Parathyroid adenoma (tissue), 2 donors: Measurements from ENCODE around the gene LHX4.

Source experiments
- H2AFZ ChIP-seq: fragments of 300-600 bp; sonication (generic); one replicate; pipeline ENCODE4 v1.7.0; 2017; ENCODE audit warnings: antibody characterized with exemption, mild to moderate bottlenecking
- H3K27ac ChIP-seq: fragments of 300-600 bp; sonication (generic); one replicate; pipeline ENCODE4 v1.7.0; 2017
- H3K27me3 ChIP-seq: fragments of 300-600 bp; sonication (generic); one replicate; pipeline ENCODE4 v1.7.0; 2017; ENCODE audit warnings: low read length; ENCODE audit not compliant: control insufficient read depth, insufficient read depth
- H3K36me3 ChIP-seq: fragments of 300-600 bp; sonication (generic); one replicate; pipeline ENCODE4 v1.7.0; 2017; ENCODE audit warnings: low read length; ENCODE audit not compliant: control insufficient read depth, insufficient read depth
- H3K4me1 ChIP-seq: fragments of 300-600 bp; sonication (generic); one replicate; pipeline ENCODE4 v1.7.0; 2017; ENCODE audit warnings: control low read depth
- H3K4me2 ChIP-seq: fragments of 300-600 bp; sonication (generic); one replicate; pipeline ENCODE4 v1.7.0; 2017; ENCODE audit warnings: low read length
- H3K4me3 ChIP-seq: fragments of 300-600 bp; sonication (generic); one replicate; pipeline ENCODE4 v1.7.0; 2017; ENCODE audit warnings: low read depth, low read length
- H3K79me2 ChIP-seq: fragments of 300-600 bp; sonication (generic); one replicate; pipeline ENCODE4 v1.7.0; 2017; ENCODE audit warnings: control low read depth
- H3K9ac ChIP-seq: fragments of 300-600 bp; sonication (generic); one replicate; pipeline ENCODE4 v1.7.0; 2017; ENCODE audit warnings: mild to moderate bottlenecking
- H3K9me3 ChIP-seq: fragments of 300-600 bp; sonication (generic); one replicate; pipeline ENCODE4 v1.7.0; 2017; ENCODE audit warnings: low read length; ENCODE audit not compliant: control insufficient read depth
- CTCF ChIP-seq: fragments of 300-600 bp; sonication (generic); IDR thresholded peaks from one replicate; pipeline ENCODE4 v1.7.0; 2017; ENCODE audit warnings: antibody characterized with exemption, mild to moderate bottlenecking
- donor health status: primary hyperparathyroidism.

The LHX4 gene

GRCh38 chr1:180258290-180258689 is 28.2 kb downstream of the LHX4 start:
- Histone ChIP-seq H3K27ac (no peak overlapping the region), H3K27me3 (no peaks in the 10 kb centered on the region), H2AFZ (no peak overlapping the region), H3K4me3 (no peak overlapping the region), H3K4me2 (no peak overlapping the region), H3K9ac (no peak overlapping the region), H3K36me3 (no peaks in the 10 kb centered on the region), H3K9me3 (no peaks in the 10 kb centered on the region), H3K4me1 (no peaks in the 10 kb centered on the region), H3K79me2 (no peaks in the 10 kb centered on the region)
- TF ChIP-seq CTCF, result no peak

- no peak overlapping the region for H3K4me2 ChIP-seq
- no peak for TF ChIP-seq CTCF
- H3K36me3 ChIP-seq, result no peaks in the 10 kb centered on the region
- no peak overlapping the region for H2AFZ ChIP-seq
- no peaks in the 10 kb centered on the region for H3K4me1 ChIP-seq
- H3K27me3 ChIP-seq, result no peaks in the 10 kb centered on the region
- no peaks in the 10 kb centered on the region for H3K9me3 ChIP-seq
- H3K4me3 ChIP-seq, result no peak overlapping the region
- no peak overlapping the region for H3K9ac ChIP-seq
- H3K79me2 ChIP-seq, result no peaks in the 10 kb centered on the region
- no peak overlapping the region for H3K27ac ChIP-seq
Observed at GRCh38 chr1:180258935-180259334, 28.9 kb downstream of the LHX4 start.

- Histone ChIP-seq H3K27me3 (no peaks in the 10 kb centered on the region), H3K27ac (no peak overlapping the region), H2AFZ (no peak overlapping the region), H3K4me3 (no peak overlapping the region), H3K9ac (no peak overlapping the region), H3K4me1 (no peaks in the 10 kb centered on the region), H3K9me3 (no peaks in the 10 kb centered on the region), H3K79me2 (no peaks in the 10 kb centered on the region), H3K36me3 (no peaks in the 10 kb centered on the region), H3K4me2 (no peak overlapping the region)
- TF ChIP-seq CTCF, result no peak
Observed at GRCh38 chr1:180259431-180260338, 29.6 kb downstream of the LHX4 start.

- H3K27ac ChIP-seq, result no peak overlapping the region
Observed at GRCh38 chr1:180260541-180260940, 30.5 kb downstream of the LHX4 start.

More at GRCh38 chr1:180260541-180260940, 30.5 kb downstream of the LHX4 start:
- Histone ChIP-seq H3K9ac (no peak overlapping the region), H3K4me3 (no peak overlapping the region), H3K79me2 (no peaks in the 10 kb centered on the region), H3K9me3 (no peaks in the 10 kb centered on the region), H3K4me2 (no peak overlapping the region), H3K36me3 (no peaks in the 10 kb centered on the region), H3K27me3 (no peaks in the 10 kb centered on the region), H3K4me1 (no peaks in the 10 kb centered on the region), H2AFZ (no peak overlapping the region)
- TF ChIP-seq CTCF, result no peak
